T-helper 2 cell treated with Interferon-gamma antibody and Interleukin-4, amounts not matched to agents 100 ng/mL and 5 ng/mL, for 36 hours (primary cell): Measurements from ENCODE around the gene ATXN2. TPM values are rescaled to one million over a fixed set of nuclear protein-coding genes. Genes with fewer than 3 reads are reported as not detected.
"Not testable (repeated sequence)": the region's sequence is repeated elsewhere in the genome, so short reads cannot be mapped to it uniquely, and the experiment has no call there.

Source experiments
- intact Hi-C: fragments of 100-400 bp; cut with micrococcal nuclease; formaldehyde crosslinking; loops from one replicate; pipeline ENCODE4 v1.15.1; 2023
- total RNA-seq: library from RNA; stranded (reverse); gene quantifications from 2 replicates; pipeline ENCODE4 v1.2.3, GENCODE V29; 2022

Gene ATXN2
- total RNA-seq, 1 donor from 2014 or later = 43.7 TPM

DNA sequence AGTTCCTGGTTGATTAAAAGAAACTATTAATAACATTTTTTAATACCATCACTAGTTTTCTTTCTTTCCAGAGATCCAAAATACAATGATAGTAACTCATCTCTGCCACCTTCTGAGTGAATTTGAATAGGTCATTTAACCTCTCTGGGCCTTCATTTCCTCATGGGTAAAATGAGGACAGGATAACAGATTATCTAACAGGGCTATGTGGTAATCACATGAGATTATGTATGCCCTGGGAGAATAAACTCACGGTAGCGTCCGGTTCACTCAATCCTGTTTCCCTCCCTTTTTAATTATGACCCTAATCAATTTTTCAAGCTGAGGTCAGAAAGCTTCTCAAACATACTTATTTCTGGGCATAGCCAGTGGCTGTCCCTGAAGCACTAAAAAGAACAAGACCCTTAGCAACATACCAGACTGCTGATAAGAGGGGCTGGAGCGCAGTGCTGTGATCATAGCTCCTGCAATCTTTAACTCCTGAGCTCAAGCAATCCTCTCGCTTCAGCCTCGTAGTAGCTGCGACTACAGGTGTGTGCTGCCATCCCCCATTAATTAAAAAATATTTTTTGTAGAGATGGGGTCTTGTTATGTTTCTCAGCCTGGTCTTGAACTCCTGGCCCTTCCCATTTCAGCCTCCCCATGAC, 24.2 kb downstream of the ATXN2 start:
- intact Hi-C loops = no loop called here

DNA sequence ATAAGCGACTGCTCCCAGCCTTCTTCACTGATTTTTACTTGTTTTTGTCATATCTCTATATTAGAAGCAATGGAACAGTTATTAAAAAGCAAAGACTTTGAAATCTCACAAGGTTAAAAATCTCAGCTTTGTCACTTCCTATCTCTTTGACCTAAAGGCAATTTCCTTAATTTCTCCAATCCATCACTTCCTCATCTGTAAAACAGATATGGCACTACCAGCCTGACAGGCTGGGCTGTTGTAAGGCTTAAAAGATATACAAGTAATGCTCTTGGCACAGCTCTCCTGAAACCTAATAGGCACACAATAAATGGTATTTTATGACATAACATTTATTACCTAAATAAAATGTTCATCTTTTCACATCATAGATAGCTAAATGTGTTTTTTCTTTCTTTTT, 25.6 kb downstream of the ATXN2 start:
- intact Hi-C loops = no loop called here

DNA sequence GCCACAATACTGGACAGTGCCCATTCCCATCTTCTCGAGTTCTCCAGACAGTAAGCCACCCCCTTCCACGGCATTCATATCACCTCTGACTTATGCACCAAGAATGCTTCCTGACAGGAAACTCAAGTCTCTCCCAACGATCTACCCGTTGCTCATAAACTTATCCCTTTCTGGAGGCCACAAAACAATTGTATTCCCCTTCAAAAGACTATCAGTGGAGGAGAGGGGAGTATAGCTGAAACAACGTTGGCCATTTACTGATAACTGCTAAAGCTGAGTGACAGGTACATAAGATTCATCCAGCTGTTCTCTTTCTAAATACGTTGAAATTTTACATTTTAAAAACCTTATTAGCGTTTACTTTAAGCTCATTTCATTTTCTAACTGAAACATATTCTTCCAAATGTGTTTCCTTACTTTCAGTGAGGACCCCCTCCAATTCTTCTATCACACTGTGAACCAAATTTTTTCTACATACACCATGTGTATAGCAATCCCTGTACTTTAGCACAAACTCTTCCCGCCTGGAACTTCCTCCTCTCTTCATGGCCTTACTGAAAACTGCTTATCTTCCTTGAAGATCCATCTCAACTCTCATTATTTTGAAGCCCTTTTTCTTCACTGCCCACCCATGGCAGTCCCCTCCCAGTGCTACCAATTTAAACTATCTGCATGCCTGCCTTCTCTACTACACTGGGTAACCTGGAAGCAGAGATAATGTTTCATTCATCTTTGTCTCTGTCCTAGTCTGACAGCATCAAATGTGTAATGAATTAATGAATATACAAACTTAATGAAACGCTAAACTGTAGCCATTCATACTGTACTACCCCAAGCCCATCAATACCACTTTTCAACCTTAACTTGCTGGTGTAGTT, 28.8 kb downstream of the ATXN2 start:
- intact Hi-C loops = no loop called here

- intact Hi-C loops = no loop called here
Observed at GRCh38 chr12:111569363-111570083, 29.6 kb downstream of the ATXN2 start.

DNA sequence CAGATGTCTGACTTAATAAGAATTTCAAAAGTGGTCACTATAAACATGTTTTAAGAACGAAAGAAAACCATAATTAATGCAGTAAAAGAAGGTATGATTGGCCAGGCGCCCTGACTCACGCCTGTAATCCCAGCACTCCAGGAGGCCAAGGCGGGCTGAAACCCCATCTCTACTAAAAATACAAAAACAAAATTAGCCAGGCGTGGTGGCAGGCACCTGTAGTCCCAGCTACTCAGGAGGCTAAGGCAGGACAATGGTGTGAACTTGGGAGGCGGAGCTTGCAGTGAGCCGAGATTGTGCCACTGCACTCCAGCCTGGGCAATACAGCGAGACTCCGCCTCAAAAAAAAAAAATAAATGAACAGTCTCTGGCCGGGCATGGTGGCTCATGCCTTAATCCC, 38.3 kb downstream of the ATXN2 start:
- intact Hi-C loops = not testable (repeated sequence)

DNA sequence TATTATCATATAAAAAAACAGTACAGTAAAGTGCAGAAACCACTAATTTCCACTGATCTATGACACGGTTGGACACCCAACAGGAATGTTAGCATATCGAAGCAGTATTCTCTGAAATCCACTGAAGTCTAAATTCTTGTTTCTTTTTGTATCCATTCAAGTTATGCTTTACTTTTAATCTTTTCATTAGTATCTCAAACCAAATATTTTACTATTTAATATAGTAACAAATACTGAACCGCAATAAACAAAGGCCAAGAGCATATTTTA, 41.1 kb downstream of the ATXN2 start:
- intact Hi-C loops = no loop called here

- intact Hi-C loops = no loop called here
Observed at GRCh38 chr12:111557271-111558106, 41.6 kb downstream of the ATXN2 start.

- intact Hi-C loops = no loop called here
Observed at GRCh38 chr12:111556676-111557075, 42.4 kb downstream of the ATXN2 start.

DNA sequence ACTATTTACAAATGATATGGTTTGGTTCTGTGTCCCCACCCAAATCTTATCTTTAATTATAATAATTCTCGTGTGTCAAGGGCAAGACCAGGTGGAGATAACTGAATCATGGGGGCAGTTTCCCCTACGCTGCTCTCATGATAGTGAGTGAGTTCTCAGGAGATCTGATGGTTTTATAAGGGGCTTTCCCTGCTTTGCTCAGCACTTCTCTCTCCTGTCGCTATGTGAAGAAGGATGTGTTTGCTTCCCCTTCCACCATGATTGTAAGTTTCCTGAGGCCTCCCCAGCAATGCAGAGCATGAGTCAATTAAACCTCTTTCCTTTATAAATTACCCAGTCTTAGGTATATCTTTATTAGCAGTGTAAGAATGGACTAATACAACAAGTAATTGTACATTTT, 43.8 kb downstream of the ATXN2 start:
- intact Hi-C loops = not testable (repeated sequence)

DNA sequence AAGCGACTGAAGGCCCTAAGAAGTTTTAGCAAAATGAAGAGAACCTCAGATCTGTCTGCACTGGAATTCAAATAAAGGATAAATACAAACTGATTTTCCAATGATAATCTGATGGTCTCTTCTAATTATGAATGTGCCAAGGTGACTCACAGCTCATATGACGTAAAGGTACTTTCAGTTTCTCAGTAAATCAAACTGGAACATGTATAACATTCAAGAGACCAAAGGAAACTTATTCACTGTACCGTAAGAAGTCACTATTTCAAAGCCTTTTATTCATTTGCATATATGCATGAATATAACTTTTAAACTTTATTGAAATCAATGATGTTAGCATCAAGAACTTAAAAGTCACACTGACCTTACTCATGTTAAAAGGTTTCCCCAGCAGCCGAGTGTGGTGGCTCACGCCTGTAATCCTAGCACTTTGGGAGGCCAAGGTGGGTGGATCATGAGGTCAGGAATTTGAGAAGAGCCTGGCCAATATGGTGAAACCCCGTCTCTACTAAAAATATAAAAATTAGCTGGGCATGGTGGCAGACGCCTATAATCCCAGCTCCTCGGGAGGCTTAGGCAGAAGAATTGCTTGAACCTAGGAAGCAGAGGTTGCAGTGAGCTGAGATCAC, 52.2 kb downstream of the ATXN2 start:
- intact Hi-C loops = loop anchor here (5.0 kb wide), 1 partner anchor 50 kb away; the partner anchor contains the start of gene ATXN2

DNA sequence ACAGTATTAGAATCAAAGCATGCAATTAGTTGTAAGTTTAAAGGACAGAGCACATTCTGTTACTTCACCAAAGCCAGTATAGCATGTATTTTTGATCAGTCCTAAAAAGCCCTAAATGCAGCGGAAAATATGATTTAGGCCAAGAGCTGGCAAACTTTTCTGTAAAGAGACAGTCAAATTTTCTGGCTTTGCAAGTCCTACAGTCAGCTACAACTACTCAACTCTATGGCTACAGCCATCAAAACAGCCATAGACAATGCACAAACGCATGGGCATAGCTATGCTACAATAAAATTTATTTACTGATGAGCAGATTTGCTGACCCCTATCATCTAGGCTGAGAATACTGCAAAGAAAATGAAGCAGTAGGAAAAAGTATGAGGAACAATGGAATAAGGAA, 52.9 kb downstream of the ATXN2 start:
- intact Hi-C loops = loop anchor here (5.0 kb wide), 1 partner anchor 51 kb away; the partner anchor contains the start of gene ATXN2

- intact Hi-C loops = no loop called here
Observed at GRCh38 chr12:111544032-111544431, 55.1 kb downstream of the ATXN2 start.

DNA sequence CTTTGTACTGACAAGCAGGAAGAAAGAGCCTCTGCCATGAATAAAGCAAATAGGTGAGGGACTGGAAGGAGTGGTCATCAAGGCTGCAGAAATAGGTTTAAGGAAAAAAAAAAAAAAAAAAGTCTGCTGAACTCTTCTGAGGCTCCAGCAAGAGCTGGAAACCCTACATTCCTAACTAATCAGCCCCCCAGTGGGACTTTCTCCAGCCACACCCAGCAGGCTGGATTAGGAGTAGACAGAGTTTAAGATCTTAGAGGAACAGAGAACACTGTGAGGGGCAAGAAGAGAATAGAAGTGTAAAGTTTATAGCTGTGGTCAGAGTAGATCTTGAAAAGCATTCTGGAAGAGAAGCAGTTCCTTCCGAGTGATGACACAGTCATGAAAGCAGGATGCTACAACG, 66.4 kb downstream of the ATXN2 start:
- intact Hi-C loops = no loop called here

- intact Hi-C loops = loop anchor here (1.0 kb wide), 1 partner anchor 132 kb away; no protein-coding TSS in a partner anchor
Observed at GRCh38 chr12:111529424-111530368, 69.4 kb downstream of the ATXN2 start.

- intact Hi-C loops = no loop called here
Observed at GRCh38 chr12:111523587-111524167, 75.4 kb downstream of the ATXN2 start.

DNA sequence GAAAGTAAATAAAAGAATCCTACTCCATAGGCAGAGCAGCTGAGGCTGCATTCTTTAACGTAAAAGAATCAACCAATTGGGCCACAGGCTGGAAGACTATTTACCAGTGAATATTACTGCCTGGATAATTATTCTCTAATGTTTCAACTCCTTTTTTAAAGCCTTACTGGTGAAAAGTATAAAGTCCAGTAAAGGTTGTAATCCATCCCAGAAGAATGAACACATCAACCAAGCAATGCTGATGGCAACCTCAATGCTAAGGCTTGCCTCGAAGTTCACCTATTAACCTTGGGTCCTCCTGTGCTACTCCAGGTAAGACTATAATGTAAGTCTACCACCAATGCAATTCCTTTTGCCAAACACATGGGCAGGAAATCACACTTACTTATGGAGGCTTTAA, 77.3 kb downstream of the ATXN2 start:
- intact Hi-C loops = no loop called here

- intact Hi-C loops = no loop called here
Observed at GRCh38 chr12:111519937-111520336, 79.2 kb downstream of the ATXN2 start.

DNA sequence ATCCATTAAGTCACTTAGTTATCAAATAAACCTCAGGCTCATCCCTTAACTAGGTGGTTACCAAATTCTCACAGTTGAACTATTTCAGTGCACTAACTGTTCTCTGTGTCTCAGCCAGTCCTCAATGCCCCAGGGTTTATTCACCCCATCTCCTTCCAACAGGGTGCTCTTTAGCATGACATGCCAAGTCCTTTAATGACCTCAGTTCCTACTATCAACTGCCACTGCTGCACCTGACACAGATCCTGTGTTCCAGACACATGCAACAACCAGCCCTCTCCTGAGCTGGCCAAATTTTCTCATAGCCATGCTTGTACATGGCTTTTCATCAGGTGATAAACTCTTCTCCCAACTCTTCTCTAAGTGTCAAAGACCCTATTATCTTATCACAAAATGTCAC, 80.0 kb downstream of the ATXN2 start:
- intact Hi-C loops = no loop called here

DNA sequence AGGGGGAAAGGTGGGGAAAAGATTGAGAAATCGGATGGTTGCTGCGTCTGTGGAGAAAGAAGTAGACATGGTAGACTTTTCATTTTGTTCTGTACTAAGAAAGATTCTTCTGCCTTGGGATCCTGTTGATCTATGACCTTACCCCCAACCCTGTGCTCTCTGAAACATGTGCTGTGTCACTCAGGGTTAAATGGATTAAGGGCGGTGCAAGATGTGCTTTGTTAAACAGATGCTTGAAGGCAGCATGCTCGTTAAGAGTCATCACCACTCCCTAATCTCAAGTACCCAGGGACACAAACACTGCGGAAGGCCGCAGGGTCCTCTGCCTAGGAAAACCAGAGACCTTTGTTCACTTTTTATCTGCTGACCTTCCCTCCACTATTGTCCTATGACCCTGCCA, 91.4 kb downstream of the ATXN2 start:
- intact Hi-C loops = not testable (repeated sequence)
